KOPT-K1 (cell line): ENCODE measurements around the gene ADAMTS2.

ENCODE experiments used
- H3K27ac ChIP-seq: fragments of 200-600 bp; sonication (generic); 2 replicates; pipeline ENCODE4 v1.5.1; 2016; ENCODE audit warnings: antibody characterized with exemption, mild to moderate bottlenecking, low read depth, low read length; ENCODE audit not compliant: poor library complexity, severe bottlenecking
- H3K36me3 ChIP-seq: fragments of 200-600 bp; sonication (generic); 2 replicates; pipeline ENCODE4 v1.5.1; 2017; ENCODE audit warnings: antibody characterized with exemption, mild to moderate bottlenecking, low read length, moderate library complexity; ENCODE audit not compliant: insufficient read depth
- H3K9me3 ChIP-seq: fragments of 200-600 bp; sonication (generic); 2 replicates; pipeline ENCODE4 v1.5.1; 2017; ENCODE audit warnings: antibody characterized with exemption, low read length, mild to moderate bottlenecking; ENCODE audit not compliant: insufficient read depth, poor library complexity, severe bottlenecking

ADAMTS2 gene

DNA sequence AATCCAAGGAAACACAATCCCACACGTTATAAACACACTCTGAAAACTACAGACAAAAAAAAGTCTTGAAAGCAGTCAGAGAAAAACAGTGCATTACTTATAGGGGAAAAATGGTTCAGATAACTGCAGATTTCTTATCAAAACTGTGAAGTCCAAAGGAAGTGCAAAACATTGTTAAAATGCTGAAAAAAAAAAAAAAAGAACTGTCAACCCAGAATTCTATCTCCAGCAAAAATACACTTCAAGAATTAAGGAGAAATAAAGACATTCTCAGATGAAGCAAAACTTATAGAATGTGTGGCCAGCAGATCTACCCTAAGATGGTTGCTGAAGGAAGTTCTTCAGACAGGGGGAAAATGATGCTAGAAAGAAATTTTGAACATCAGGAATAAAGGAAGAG, 40.4 kb downstream of the ADAMTS2 start:
- H3K36me3 ChIP-seq = no peaks in the 10 kb centered on the region
- peaks cover 11% of the 10 kb centered on the region for H3K9me3 ChIP-seq

GRCh38 chr5:179304466-179304865, 40.8 kb downstream of the ADAMTS2 start:
- no peak overlapping the region for H3K27ac ChIP-seq
- H3K9me3 ChIP-seq = peaks cover 11% of the 10 kb centered on the region
- H3K36me3 ChIP-seq = no peaks in the 10 kb centered on the region

More for the DNA sequence above, 40.4 kb downstream of the ADAMTS2 start:
- H3K27ac ChIP-seq = no peak overlapping the region

DNA sequence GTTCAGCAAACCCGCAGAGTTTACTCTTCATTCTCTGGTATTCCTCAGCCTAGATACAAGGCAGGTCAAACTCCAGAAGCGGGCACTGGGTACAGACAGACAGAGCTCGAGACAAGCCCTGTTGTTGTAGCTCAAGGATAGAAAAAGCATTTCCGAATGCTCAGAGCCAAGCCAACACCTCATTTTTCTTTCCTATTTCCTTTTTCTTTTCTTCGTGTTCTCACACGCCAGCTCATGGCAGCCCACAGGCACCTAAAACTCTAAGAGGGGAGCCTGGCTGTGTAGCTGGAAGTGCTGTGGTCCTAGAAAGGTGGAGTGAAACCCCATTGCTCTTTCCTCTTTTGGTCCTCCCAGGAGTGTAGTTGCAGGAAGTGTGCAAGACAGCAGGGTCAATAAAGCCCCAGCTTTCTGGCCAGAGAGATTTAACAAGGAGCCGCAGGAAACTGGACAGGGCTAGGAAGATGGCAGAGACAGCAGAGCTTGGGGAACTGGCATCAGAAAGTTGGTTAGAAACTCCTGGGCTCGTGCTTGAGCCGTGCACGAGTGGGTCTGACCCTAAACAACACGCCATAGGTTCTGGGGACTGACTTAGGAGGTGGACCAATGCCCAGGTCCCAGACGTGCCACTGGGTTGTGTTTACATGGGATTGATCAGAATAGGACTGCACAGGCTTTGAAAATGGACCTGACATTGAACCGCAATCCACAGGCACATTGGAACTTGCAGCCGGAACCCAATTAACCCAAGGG, 41.6 kb downstream of the ADAMTS2 start:
- Histone ChIP-seq H3K9me3 (peaks cover 13% of the 10 kb centered on the region), H3K27ac (no peak overlapping the region), H3K36me3 (no peaks in the 10 kb centered on the region)

DNA sequence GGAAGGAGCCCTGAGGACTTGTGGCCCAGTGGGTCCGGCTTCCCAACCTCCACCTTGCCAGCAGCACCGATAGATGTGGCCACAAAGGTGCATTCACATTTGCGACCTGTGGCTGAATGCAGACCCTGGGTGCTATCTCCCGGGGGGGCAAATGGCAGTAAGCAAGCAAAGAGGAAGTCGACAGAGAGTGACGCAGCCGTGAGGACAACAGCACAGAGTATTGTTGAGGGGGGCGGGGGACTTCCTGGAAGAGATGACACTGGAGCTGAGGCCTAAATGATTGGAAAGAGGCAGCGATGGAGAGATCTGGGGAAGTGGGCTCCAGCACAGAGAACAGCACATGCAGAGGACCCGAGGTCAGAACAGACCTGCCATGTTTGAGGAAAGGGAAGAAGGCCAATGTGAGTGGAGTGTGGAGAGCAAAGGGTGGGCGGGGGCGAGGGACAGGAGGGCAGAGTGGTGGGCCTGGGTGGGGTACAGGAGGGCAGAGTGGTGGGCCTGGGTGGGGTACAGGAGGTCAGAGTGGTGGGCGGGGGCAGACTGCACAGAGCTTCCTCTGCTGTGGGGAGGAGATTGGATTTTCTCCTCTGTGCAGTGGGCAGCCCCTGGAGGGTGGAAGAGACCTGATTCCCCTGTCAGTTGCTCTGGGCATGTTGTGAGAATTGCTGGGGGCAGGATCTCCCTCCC, 42.6 kb downstream of the ADAMTS2 start:
- peaks cover 23% of the 10 kb centered on the region for H3K9me3 ChIP-seq
- H3K27ac ChIP-seq = no peak overlapping the region
- H3K36me3 ChIP-seq = no peaks in the 10 kb centered on the region

- Histone ChIP-seq H3K9me3 (peaks cover 25% of the 10 kb centered on the region), H3K36me3 (no peaks in the 10 kb centered on the region), H3K27ac (no peak overlapping the region)
Measured at GRCh38 chr5:179301796-179302195, 43.5 kb downstream of the ADAMTS2 start.

- Histone ChIP-seq H3K27ac (no peak overlapping the region), H3K36me3 (no peaks in the 10 kb centered on the region), H3K9me3 (peaks cover 27% of the 10 kb centered on the region)
Measured at GRCh38 chr5:179301376-179301775, 43.9 kb downstream of the ADAMTS2 start.

DNA sequence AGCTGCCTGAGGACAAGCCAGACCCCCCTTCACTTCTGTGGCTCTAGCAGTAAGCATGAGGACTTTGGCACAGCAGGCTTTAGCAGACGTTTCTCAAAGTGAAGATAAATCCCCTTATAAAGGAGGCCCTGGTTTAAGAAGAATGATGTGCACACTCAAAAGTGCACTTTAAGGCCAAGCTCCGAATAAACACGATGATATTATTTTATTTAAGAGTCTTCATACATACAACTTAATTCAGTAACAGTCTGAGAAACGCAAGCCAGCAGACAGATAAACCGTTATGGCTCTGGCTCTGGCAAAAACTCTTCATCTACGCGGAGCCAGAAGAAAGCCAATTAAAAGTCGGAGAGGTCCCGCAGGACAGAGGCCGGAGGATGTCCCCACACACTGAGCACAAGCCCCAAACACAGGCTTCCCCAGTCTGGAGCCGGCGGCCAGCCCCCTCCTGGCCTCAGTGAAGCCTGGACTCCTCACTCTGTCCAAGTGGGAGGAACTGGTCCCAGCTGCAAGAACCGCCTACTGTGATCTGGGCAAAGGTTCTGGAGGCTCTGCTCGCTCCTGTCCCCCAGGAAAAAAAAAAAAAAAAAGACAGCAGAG, 44.6 kb downstream of the ADAMTS2 start:
- Histone ChIP-seq H3K27ac (no peak overlapping the region), H3K36me3 (no peaks in the 10 kb centered on the region), H3K9me3 (peaks cover 29% of the 10 kb centered on the region)

GRCh38 chr5:179298181-179298993, 46.9 kb downstream of the ADAMTS2 start:
- H3K9me3 ChIP-seq = peaks cover 18% of the 10 kb centered on the region
- no peak overlapping the region for H3K27ac ChIP-seq
- H3K36me3 ChIP-seq = no peaks in the 10 kb centered on the region

GRCh38 chr5:179297486-179298180, 47.6 kb downstream of the ADAMTS2 start:
- Histone ChIP-seq H3K27ac (no peak overlapping the region), H3K36me3 (no peaks in the 10 kb centered on the region)

DNA sequence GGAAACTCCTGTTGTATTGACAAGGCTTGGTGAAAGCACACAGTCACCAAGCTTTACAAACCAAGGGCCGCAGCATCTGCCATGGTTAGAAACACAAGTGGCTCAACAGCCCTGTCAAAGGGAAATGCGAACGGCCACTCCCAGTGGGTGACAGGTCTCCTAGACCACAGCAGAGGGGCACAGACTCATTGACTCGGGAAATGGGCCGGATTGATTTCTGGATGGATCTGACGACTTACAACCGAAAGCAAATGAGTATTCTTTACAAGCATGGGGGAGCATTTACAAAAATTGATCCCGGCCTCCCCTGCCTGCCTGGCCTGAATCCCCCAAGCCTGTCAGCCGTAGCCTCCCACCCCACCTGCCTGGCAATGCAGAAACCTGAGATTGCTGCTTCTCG, 48.2 kb downstream of the ADAMTS2 start:
- peaks cover 18% of the 10 kb centered on the region for H3K9me3 ChIP-seq
- no peaks in the 10 kb centered on the region for H3K36me3 ChIP-seq
- no peak overlapping the region for H3K27ac ChIP-seq

More at GRCh38 chr5:179297486-179298180, 47.6 kb downstream of the ADAMTS2 start:
- peaks cover 18% of the 10 kb centered on the region for H3K9me3 ChIP-seq

DNA sequence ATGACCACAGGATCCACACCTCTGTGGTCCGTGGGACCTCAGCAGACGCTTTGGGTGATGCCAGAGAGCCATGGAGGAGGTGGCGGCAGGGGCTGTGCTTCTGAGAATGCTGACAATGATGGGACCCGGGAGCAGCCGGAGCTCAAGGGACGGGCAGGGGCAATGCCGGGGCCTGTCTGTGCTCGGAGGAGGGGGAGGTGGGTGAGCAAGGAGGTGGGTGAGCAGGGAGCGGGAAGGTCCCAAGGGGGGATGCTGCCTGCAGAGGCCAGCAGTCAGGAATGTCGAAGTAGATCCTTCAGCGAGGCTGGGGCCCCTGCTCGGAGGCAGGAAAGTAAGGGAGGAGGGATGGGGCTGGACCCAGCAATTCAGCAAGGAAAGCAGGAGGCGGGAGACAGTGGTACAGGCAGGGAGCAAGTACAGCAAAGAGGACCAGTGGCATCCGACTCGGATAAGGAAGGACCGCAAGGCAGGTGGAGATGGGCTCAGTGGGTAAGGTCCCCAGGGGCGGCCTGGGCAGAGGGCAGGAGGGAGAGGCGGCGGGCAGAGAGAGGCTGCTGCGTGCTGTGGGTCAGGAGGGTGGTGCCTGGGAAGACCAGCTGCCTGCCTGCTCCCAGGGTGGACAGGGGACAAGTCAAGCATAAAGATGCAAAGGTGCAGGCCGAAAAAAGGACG, 49.0 kb downstream of the ADAMTS2 start:
- peaks cover 18% of the 10 kb centered on the region for H3K9me3 ChIP-seq
- no peaks in the 10 kb centered on the region for H3K36me3 ChIP-seq
- H3K27ac ChIP-seq = no peak overlapping the region

DNA sequence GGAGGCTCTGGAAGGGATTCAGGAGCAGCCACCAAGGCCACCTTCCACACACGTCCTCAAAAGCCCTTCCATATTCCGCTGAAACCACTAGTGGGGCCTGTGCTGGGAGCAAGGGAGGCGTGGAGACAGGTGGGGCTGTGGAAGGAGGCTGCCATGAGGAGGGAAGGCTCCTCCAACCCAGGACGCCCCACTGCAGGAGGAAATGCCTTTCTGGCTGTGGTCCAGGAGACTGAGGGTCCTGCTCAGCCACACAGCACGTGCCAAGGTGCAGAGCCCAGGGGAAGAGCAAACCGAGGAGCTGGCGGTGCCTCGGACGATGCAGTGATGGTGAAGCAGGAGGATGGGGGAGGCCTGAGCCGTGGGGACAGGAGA, 49.5 kb downstream of the ADAMTS2 start:
- peaks cover 18% of the 10 kb centered on the region for H3K9me3 ChIP-seq
- no peak overlapping the region for H3K27ac ChIP-seq

GRCh38 chr5:179294891-179295777, 50.1 kb downstream of the ADAMTS2 start:
- no peaks in the 10 kb centered on the region for H3K36me3 ChIP-seq
- no peak overlapping the region for H3K27ac ChIP-seq
- H3K9me3 ChIP-seq = peaks cover 18% of the 10 kb centered on the region

More for the DNA sequence above, 49.5 kb downstream of the ADAMTS2 start:
- no peaks in the 10 kb centered on the region for H3K36me3 ChIP-seq
